K562 (cell line): ENCODE measurements around the gene CLCN5. TPM values are rescaled to one million over a fixed set of nuclear protein-coding genes. Genes with fewer than 3 reads are reported as not detected.

Experiments
- ATAC-seq: fragments of 200-7000 bp; cut with Tn5 transposase; 3 replicates; pipeline ENCODE4 v1.9.1; 2020; ENCODE audit warnings: moderate library complexity
- BruUV-seq: library from RNA; stranded (reverse); fragments of 400-500 nt; replicated peaks from 2 replicates; lab custom pipeline; 2021; lab: Mats Ljungman, UMichigan
- CTCF ChIA-PET: fragments of 300-600 bp; formaldehyde crosslinking; extraction: SDS; loops from one replicate; lab custom pipeline; 2021; ENCODE audit warnings: low intra/inter-chr PET ratio; lab: Yijun Ruan, JAX
- POLR2A ChIA-PET: fragments of 300-600, 350-650 bp; sonication (Branson Sonifier 250); formaldehyde crosslinking; extraction: SDS; loops from one replicate; lab custom pipeline; 2021; ENCODE audit warnings: antibody characterized with exemption, inconsistent platforms; lab: Yijun Ruan, JAX
- DNase-seq, 4 experiments: peaks; one replicate each; pipeline versions ENCODE4 v3.0.0 to v3.0.0-alpha.2; 2011 to 2018; ENCODE audit warnings: low spot score in 3 of 4, mixed read lengths in 3 of 4; ENCODE audit errors: extremely low read depth in 1 of 4
- FAIRE-seq: peaks from 2 replicates; lab custom pipeline; 2011; peaks lifted over from hg19 to GRCh38; lab: Jason Lieb, UNC
- H2AFZ ChIP-seq: 2 replicates; pipeline ENCODE4 v1.6.0; 2011; ENCODE audit warnings: low read depth, low read length, control low read depth, inconsistent platforms
- H3K27ac ChIP-seq: fragments of 200-600 bp; 3 replicates; pipeline ENCODE4 v1.8.0; 2011; ENCODE audit warnings: low read depth, mild to moderate bottlenecking, control low read depth, inconsistent platforms, low read length, moderate library complexity, mixed read lengths; ENCODE audit errors: extremely low read depth
- H3K27me3 ChIP-seq, 2 experiments: fragments of 300-600 bp in 1 of 2; 2 replicates in 1 of 2; 3 replicates in 1 of 2; pipeline versions ENCODE4 v1.6.0 to v1.8.0; 2011; ENCODE audit warnings: inconsistent platforms in 2 of 2, low read length in 2 of 2, mild to moderate bottlenecking in 1 of 2, mixed read lengths in 1 of 2, moderate library complexity in 1 of 2; ENCODE audit not compliant: control insufficient read depth in 2 of 2, insufficient read depth in 2 of 2
- H3K36me3 ChIP-seq: fragments of 300-600 bp; 3 replicates; pipeline ENCODE4 v1.8.0; 2011; ENCODE audit warnings: mild to moderate bottlenecking, low read length, inconsistent platforms; ENCODE audit not compliant: control insufficient read depth, insufficient read depth
- H3K4me1 ChIP-seq, 2 experiments: fragments of 200-600 bp in 1 of 2; replicated peaks in 1 of 2; 2 replicates in 1 of 2; 3 replicates in 1 of 2; pipeline versions ENCODE4 v1.5.1 to v1.8.0; 2011; ENCODE audit warnings: inconsistent platforms in 2 of 2, low read length in 2 of 2, mild to moderate bottlenecking in 1 of 2, mixed read lengths in 1 of 2, moderate library complexity in 1 of 2; ENCODE audit not compliant: control insufficient read depth in 2 of 2, insufficient read depth in 2 of 2
- H3K4me2 ChIP-seq: 2 replicates; pipeline ENCODE4 v1.6.1; 2011; ENCODE audit warnings: low read length, control low read depth, inconsistent platforms, mixed read lengths; ENCODE audit not compliant: insufficient read depth
- H3K4me3 ChIP-seq: fragments of 200-600 bp; sonication (generic), shearing (Covaris generic); 2 replicates; pipeline ENCODE4 v1.5.1; 2016; ENCODE audit warnings: control low read depth, inconsistent platforms
- H3K79me2 ChIP-seq: fragments of 200-600 bp; 3 replicates; pipeline ENCODE4 v1.8.0; 2011; ENCODE audit warnings: low read length, inconsistent platforms; ENCODE audit not compliant: control insufficient read depth, insufficient read depth
- H3K9ac ChIP-seq, 2 experiments: 2 replicates each; pipeline versions ENCODE4 v1.6.0 to v1.6.1; 2011; ENCODE audit warnings: low read depth in 2 of 2, low read length in 2 of 2, control low read depth in 1 of 2, inconsistent platforms in 1 of 2, mild to moderate bottlenecking in 1 of 2, mixed read lengths in 1 of 2; ENCODE audit not compliant: insufficient read depth in 1 of 2
- H3K9me1 ChIP-seq: one replicate; pipeline ENCODE4 v1.6.0; 2011; ENCODE audit warnings: inconsistent platforms, mild to moderate bottlenecking, low read length, moderate library complexity; ENCODE audit not compliant: control insufficient read depth, insufficient read depth
- H3K9me3 ChIP-seq: replicated peaks from 2 replicates; pipeline ENCODE4 v1.5.1; 2011; ENCODE audit warnings: low read depth, low read length, inconsistent platforms; ENCODE audit not compliant: control insufficient read depth, insufficient read depth
- H4K20me1 ChIP-seq: replicated peaks from 2 replicates; pipeline ENCODE4 v1.6.1; 2011; ENCODE audit warnings: low read length, inconsistent platforms, mixed read lengths; ENCODE audit not compliant: control insufficient read depth, insufficient read depth
- CCAR2 ChIP-seq: fragments of 200-400 bp; formaldehyde crosslinking; IDR thresholded peaks from 2 replicates; pipeline ENCODE4 v1.6.1; 2017; ENCODE audit warnings: mild to moderate bottlenecking, low read depth, low read length
- CTCF ChIP-seq, 3 experiments: IDR thresholded peaks in 2 of 3; conservative IDR thresholded peaks in 1 of 3; 2 replicates each; pipeline ENCODE4 v1.5.1; 2011 to 2012; ENCODE audit warnings: low read length in 3 of 3, mild to moderate bottlenecking in 3 of 3, control low read depth in 2 of 3, improper control_type of control experiment in 1 of 3, inconsistent platforms in 1 of 3, low read depth in 1 of 3, mixed read lengths in 1 of 3, moderate library complexity in 1 of 3; ENCODE audit not compliant: insufficient read depth in 2 of 3
- GATAD2A ChIP-seq: fragments of 450-650 bp; IDR thresholded peaks from 2 replicates; pipeline ENCODE4 v1.6.1; 2017
- MCM3 ChIP-seq: fragments of 450-650 bp; IDR thresholded peaks from 2 replicates; pipeline ENCODE4 v1.6.1; 2016
- NR4A1 ChIP-seq, 2 experiments: fragments of 250-450 bp in 1 of 2; fragments of 450-650 bp in 1 of 2; sonication (Bioruptor Pico) in 1 of 2; IDR thresholded peaks; 2 replicates each; pipeline versions ENCODE4 v1.4.0 to v1.6.1; 2016 to 2020; ENCODE audit warnings: mild to moderate bottlenecking in 2 of 2, missing compliant biosample characterization in 1 of 2, missing genetic modification characterization in 1 of 2, moderate library complexity in 1 of 2
- RFX5 ChIP-seq: IDR thresholded peaks from 2 replicates; pipeline ENCODE4 v1.6.1; 2011; ENCODE audit warnings: low read depth, mild to moderate bottlenecking, improper control_type of control experiment, low read length
- SMC3 ChIP-seq: conservative IDR thresholded peaks from 2 replicates; pipeline ENCODE4 v1.6.1; 2011; ENCODE audit warnings: low read depth, low read length, improper control_type of control experiment; ENCODE audit not compliant: insufficient read depth
- ZNF12 ChIP-seq: sonication (generic); formaldehyde crosslinking; IDR thresholded peaks from 2 replicates; pipeline ENCODE4 v1.4.0; 2020; ENCODE audit warnings: mild to moderate bottlenecking, missing genetic modification reagents
- WGBS: fragments of 100-300 bp; shearing (Covaris generic); methylation state at CpG from one replicate; pipeline ENCODE4 v1.1.6; 2016; ENCODE audit warnings: low coverage, mixed read lengths; ENCODE audit not compliant: insufficient coverage; ENCODE audit errors: missing lambda C conversion rate; 5-methylcytosine and 5-hydroxymethylcytosine counted together
- in situ Hi-C: fragments of 300-500 bp; cut with MboI; formaldehyde crosslinking; loops from 4 replicates; pipeline ENCODE4 v1.15.0; 2018; ENCODE audit warnings: inconsistent platforms, mixed read lengths
- intact Hi-C: fragments of 100-400 bp; cut with micrococcal nuclease; formaldehyde crosslinking; loops from 2 replicates; pipeline ENCODE4 v1.14.2; 2022
- polyA plus RNA-seq, 8 experiments: library from polyadenylated mRNA; depleted of rRNA in 4 of 8; stranded (reverse) in 5 of 8; unstranded in 3 of 8; fragments of >200 nt; fragmentation: Nextera tagmentation in 2 of 8; fragmentation: Illumina TruSeq in 1 of 8; extraction: Ambion mirVana in 2 of 8; extraction: Trizol in 1 of 8; gene quantifications; 2 replicates each; pipeline versions ENCODE4 v1.2.1 to v1.2.3, GENCODE V29; 2011 to 2014; ENCODE audit warnings: inconsistent platforms in 1 of 8, missing spikeins in 1 of 8
- total RNA-seq, 7 experiments: library from RNA; depleted of rRNA in 6 of 7; stranded (reverse); fragments of >200 nt in 6 of 7; fragmentation: Illumina TruSeq in 2 of 7; extraction: Trizol in 2 of 7; gene quantifications; 2 replicates each; pipeline versions ENCODE4 v1.2.1 to v1.2.3, GENCODE V29; 2011 to 2021; ENCODE audit warnings: low replicate concordance in 1 of 7
- TF ChIP-seq, protein P1 (sequence below), 2 experiments: fragments of 450-650 bp; formaldehyde crosslinking in 1 of 2; IDR thresholded peaks; 2 replicates each; pipeline versions ENCODE4 v1.4.0 to v1.6.1; 2014 to 2020; ENCODE audit warnings: mild to moderate bottlenecking in 2 of 2, borderline replicate concordance in 1 of 2, low read depth in 1 of 2

The CLCN5 gene
- total and polyA plus RNA-seq, 9 of the 15 experiments (the other 6 are each of a cell fraction or from before 2014, with no cell fraction given), result 0.94 to 11.8 (median 7.1) TPM

- H3K4me3 ChIP-seq, result no peak overlapping the region
- no peaks in the 10 kb centered on the region for H3K36me3 ChIP-seq
- no peaks in the 10 kb centered on the region for H3K9me1 ChIP-seq
- CTCF ChIA-PET, result interaction anchor here (1.6 to 1.8 kb wide), 2 partner anchors 166 to 289 kb away, joined by 6 to 7 read pairs; partner anchors contain the start of gene CCNB3
- peak; percentile 92 for FAIRE-seq
- H4K20me1 ChIP-seq, result no peaks in the 10 kb centered on the region
- in situ Hi-C loops, result loop anchor here (10.0 to 25.0 kb wide), 3 partner anchors 179 to 1278 kb away; partner anchors contain the start of genes AKAP4 and CCNB3
- DNase-seq, result peak; percentile 38 to 64 (median 48)
- no peak overlapping the region for H3K27ac ChIP-seq
- H2AFZ ChIP-seq, result no peak overlapping the region
- ATAC-seq, result peak; percentile 91
- 5% methylated on average over 8 of the region's 8 CpGs for WGBS
- no peaks in the 10 kb centered on the region for H3K9me3 ChIP-seq
- no peaks in the 10 kb centered on the region for H3K79me2 ChIP-seq
- no peaks in the 10 kb centered on the region; a peak in 1 of 5 replicates for H3K4me1 ChIP-seq
- H3K4me2 ChIP-seq, result no peak overlapping the region
- POLR2A ChIA-PET, result no interaction called here
- H3K9ac ChIP-seq, result no peak overlapping the region
- H3K27me3 ChIP-seq, result peaks cover 0 to 7% of the 10 kb centered on the region in 2 experiments; a peak in 1 of 5 replicates
- intact Hi-C loops, result loop anchor here (1.0 to 10.0 kb wide), 4 partner anchors 153 to 529 kb away; partner anchors contain the start of gene CCNB3
- no TSS peak for BruUV-seq
- peak; percentile 45; the same call in 1 of the 2 replicates for TF ChIP-seq SMC3
- TF ChIP-seq CCAR2, result no peak
- TF ChIP-seq GATAD2A, result no peak
- no peak for TF ChIP-seq MCM3
- no peak for TF ChIP-seq ZNF12 (CRISPR knock-in tag)
- peak; percentile 68 to 84 (median 69) for TF ChIP-seq CTCF (IDR thresholded peaks at IDR 0.05 in 2 of 3, conservative IDR thresholded peaks at IDR 0.05 in 1 of 3; ENCODE audit: insufficient read depth in 2 of 3, low read depth in 1 of 3, low read length in 3 of 3)
- no peak for TF ChIP-seq NR4A1 (CRISPR knock-in tag; IDR thresholded peaks at IDR 0.05)
- no peak for TF ChIP-seq NR4A1 (tag; IDR thresholded peaks at IDR 0.05)
- no peak for TF ChIP-seq RFX5
- TF ChIP-seq, protein P1, sequence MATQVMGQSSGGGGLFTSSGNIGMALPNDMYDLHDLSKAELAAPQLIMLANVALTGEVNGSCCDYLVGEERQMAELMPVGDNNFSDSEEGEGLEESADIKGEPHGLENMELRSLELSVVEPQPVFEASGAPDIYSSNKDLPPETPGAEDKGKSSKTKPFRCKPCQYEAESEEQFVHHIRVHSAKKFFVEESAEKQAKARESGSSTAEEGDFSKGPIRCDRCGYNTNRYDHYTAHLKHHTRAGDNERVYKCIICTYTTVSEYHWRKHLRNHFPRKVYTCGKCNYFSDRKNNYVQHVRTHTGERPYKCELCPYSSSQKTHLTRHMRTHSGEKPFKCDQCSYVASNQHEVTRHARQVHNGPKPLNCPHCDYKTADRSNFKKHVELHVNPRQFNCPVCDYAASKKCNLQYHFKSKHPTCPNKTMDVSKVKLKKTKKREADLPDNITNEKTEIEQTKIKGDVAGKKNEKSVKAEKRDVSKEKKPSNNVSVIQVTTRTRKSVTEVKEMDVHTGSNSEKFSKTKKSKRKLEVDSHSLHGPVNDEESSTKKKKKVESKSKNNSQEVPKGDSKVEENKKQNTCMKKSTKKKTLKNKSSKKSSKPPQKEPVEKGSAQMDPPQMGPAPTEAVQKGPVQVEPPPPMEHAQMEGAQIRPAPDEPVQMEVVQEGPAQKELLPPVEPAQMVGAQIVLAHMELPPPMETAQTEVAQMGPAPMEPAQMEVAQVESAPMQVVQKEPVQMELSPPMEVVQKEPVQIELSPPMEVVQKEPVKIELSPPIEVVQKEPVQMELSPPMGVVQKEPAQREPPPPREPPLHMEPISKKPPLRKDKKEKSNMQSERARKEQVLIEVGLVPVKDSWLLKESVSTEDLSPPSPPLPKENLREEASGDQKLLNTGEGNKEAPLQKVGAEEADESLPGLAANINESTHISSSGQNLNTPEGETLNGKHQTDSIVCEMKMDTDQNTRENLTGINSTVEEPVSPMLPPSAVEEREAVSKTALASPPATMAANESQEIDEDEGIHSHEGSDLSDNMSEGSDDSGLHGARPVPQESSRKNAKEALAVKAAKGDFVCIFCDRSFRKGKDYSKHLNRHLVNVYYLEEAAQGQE (IDR thresholded peaks at IDR 0.05; ENCODE audit: borderline replicate concordance), result peak; percentile 50; the same call in 1 of the 2 replicates
- TF ChIP-seq, protein P1 (CRISPR knock-in tag; IDR thresholded peaks at IDR 0.05; ENCODE audit: low read depth), result no peak
Measured at GRCh38 chrX:49915361-49916222, 6.8 kb upstream of the CLCN5 start.
